Chondrocyte (in vitro differentiated cells): ENCODE results near the gene SF3B6. TPM values are rescaled to one million over a fixed set of nuclear protein-coding genes. Genes with fewer than 3 reads are reported as not detected.

Source experiments
- DNase-seq: peaks from one replicate; pipeline ENCODE4 v3.0.0; 2021; ENCODE audit warnings: mixed read lengths, low spot score
- H3K27ac Mint-ChIP-seq: one replicate; pipeline ENCODE4 v1.8.0; 2021; ENCODE audit warnings: mild to moderate bottlenecking, moderate library complexity, mixed read lengths; ENCODE audit not compliant: unreplicated experiment
- H3K27me3 Mint-ChIP-seq: 2 replicates; pipeline ENCODE4 v1.8.0; 2021; ENCODE audit warnings: low read depth, mixed read lengths
- H3K36me3 Mint-ChIP-seq: 2 replicates; pipeline ENCODE4 v1.8.0; 2021; ENCODE audit warnings: low read depth, mixed read lengths
- H3K4me1 Mint-ChIP-seq: 2 replicates; pipeline ENCODE4 v1.8.0; 2021; ENCODE audit warnings: low read depth, mild to moderate bottlenecking, mixed read lengths
- H3K4me3 Mint-ChIP-seq: one replicate; pipeline ENCODE4 v1.8.0; 2021; ENCODE audit warnings: mild to moderate bottlenecking, moderate library complexity, mixed read lengths; ENCODE audit not compliant: unreplicated experiment
- H3K9me3 Mint-ChIP-seq: 2 replicates; pipeline ENCODE4 v1.8.0; 2021; ENCODE audit warnings: low read depth, mixed read lengths
- total RNA-seq: library from RNA; stranded (reverse); gene quantifications from 3 replicates; pipeline ENCODE4 v1.2.1, GENCODE V29; 2021
- TF ChIP-seq, protein P1 (sequence below): fragments of 200-600 bp; sonication (generic); IDR thresholded peaks from 2 replicates; pipeline ENCODE4 v1.5.0; 2021; ENCODE audit warnings: antibody characterized with exemption, mild to moderate bottlenecking, moderate library complexity

Gene SF3B6
- total RNA-seq, 1 donor from 2014 or later = 72.0 TPM

- TF ChIP-seq, protein P1, sequence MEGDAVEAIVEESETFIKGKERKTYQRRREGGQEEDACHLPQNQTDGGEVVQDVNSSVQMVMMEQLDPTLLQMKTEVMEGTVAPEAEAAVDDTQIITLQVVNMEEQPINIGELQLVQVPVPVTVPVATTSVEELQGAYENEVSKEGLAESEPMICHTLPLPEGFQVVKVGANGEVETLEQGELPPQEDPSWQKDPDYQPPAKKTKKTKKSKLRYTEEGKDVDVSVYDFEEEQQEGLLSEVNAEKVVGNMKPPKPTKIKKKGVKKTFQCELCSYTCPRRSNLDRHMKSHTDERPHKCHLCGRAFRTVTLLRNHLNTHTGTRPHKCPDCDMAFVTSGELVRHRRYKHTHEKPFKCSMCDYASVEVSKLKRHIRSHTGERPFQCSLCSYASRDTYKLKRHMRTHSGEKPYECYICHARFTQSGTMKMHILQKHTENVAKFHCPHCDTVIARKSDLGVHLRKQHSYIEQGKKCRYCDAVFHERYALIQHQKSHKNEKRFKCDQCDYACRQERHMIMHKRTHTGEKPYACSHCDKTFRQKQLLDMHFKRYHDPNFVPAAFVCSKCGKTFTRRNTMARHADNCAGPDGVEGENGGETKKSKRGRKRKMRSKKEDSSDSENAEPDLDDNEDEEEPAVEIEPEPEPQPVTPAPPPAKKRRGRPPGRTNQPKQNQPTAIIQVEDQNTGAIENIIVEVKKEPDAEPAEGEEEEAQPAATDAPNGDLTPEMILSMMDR = no peak
- H3K4me3 Mint-ChIP-seq = peak overlapping the region; percentile 95
- DNase-seq = no peak
- H3K27ac Mint-ChIP-seq = peak overlapping the region; percentile 95
- no peaks in the 10 kb centered on the region for H3K27me3 Mint-ChIP-seq
- H3K9me3 Mint-ChIP-seq = no peaks in the 10 kb centered on the region
- H3K36me3 Mint-ChIP-seq = peaks cover 16% of the 10 kb centered on the region
- H3K4me1 Mint-ChIP-seq = peaks cover 25% of the 10 kb centered on the region
Observed at GRCh38 chr2:24082787-24083566, 6.9 kb upstream of the SF3B6 start.

GRCh38 chr2:24080701-24081100 lies 4.6 kb upstream of the SF3B6 start:
- no peak overlapping the region for H3K4me3 Mint-ChIP-seq
- no peaks in the 10 kb centered on the region for H3K9me3 Mint-ChIP-seq
- no peak for DNase-seq
- no peak overlapping the region for H3K27ac Mint-ChIP-seq
- TF ChIP-seq, protein P1 = no peak
- H3K36me3 Mint-ChIP-seq = peaks cover 16% of the 10 kb centered on the region
- peaks cover 33% of the 10 kb centered on the region for H3K4me1 Mint-ChIP-seq
- no peaks in the 10 kb centered on the region for H3K27me3 Mint-ChIP-seq

GRCh38 chr2:24077879-24078278 lies 1.8 kb upstream of the SF3B6 start:
- H3K36me3 Mint-ChIP-seq = peaks cover 16% of the 10 kb centered on the region
- no peaks in the 10 kb centered on the region for H3K27me3 Mint-ChIP-seq
- H3K4me3 Mint-ChIP-seq = peak overlapping the region; percentile 99
- TF ChIP-seq, protein P1 = no peak
- H3K27ac Mint-ChIP-seq = peak overlapping the region; percentile 99
- no peak for DNase-seq
- no peaks in the 10 kb centered on the region for H3K9me3 Mint-ChIP-seq
- peaks cover 32% of the 10 kb centered on the region for H3K4me1 Mint-ChIP-seq

DNA sequence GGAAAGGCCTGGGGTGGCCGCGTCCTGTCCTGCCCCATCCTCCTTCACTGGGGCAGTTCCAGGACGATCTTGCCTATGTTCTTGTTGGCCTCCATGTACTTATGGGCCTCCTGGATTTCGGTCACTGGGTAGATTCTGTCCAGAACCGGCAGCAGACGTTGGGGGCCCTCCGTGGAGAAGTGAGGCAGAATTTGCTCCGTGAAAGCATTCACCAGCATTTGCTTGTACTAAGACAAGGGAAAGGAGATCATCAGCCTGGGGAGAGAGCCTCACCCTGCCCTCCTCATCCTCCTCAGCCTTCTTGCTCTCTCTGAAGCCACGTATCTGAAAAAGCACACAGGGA lies 1.4 kb upstream of the SF3B6 start:
- TF ChIP-seq, protein P1 = no peak
- DNase-seq = no peak
- peak overlapping the region; percentile 99 for H3K27ac Mint-ChIP-seq
- peak overlapping the region; percentile 99 for H3K4me3 Mint-ChIP-seq
- peaks cover 14% of the 10 kb centered on the region for H3K36me3 Mint-ChIP-seq
- no peaks in the 10 kb centered on the region for H3K9me3 Mint-ChIP-seq
- no peaks in the 10 kb centered on the region for H3K27me3 Mint-ChIP-seq
- H3K4me1 Mint-ChIP-seq = peaks cover 32% of the 10 kb centered on the region

DNA sequence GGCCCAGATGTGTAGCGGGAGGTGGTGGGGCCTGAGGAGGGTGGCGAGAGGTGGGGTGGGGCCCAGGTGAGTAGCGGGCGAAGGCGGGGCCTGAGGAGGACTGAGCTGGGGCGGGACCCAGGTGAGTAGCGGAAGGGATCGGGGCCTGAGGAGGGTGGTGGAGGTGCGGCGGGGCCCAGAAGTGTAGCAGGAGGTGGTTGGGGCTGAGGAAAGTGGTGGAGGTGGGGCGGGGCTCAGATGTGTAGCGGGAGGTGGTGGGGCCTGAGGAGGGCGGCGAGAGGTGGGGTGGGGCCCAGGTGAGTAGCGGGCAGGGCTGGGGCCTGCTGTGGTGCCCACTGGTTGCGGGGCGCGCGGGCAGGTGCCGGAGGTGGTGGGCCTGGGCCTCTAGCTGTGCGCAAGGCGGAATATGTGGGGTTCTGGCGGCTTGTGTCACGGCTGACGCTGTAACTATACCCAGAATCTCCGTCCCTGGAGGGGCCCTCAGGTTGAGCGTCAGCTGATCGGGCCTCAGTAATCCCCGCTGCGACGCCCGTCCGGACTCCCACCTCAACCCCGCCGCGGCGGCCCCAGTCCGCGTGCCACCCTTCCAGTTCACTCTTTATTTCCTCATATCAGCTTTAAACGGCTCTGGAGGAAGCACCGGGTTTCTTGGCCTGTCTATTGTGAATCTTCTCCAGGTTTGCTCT lies 866 bp upstream of the SF3B6 start:
- Mint-ChIP-seq H3K27me3 (no peaks in the 10 kb centered on the region), H3K27ac (peak overlapping the region; percentile 99), H3K4me1 (peaks cover 28% of the 10 kb centered on the region), H3K4me3 (peak overlapping the region; percentile 99), H3K36me3 (peaks cover 11% of the 10 kb centered on the region), H3K9me3 (no peaks in the 10 kb centered on the region)
- no peak for DNase-seq
- TF ChIP-seq, protein P1 = no peak
